ENCODE data around the gene GRIA1. TPM values are rescaled to one million over a fixed set of nuclear protein-coding genes. Genes with fewer than 3 reads are reported as not detected.

GRIA1 gene
- total RNA-seq, 1 donor from 2014 or later = not detected

DNA sequence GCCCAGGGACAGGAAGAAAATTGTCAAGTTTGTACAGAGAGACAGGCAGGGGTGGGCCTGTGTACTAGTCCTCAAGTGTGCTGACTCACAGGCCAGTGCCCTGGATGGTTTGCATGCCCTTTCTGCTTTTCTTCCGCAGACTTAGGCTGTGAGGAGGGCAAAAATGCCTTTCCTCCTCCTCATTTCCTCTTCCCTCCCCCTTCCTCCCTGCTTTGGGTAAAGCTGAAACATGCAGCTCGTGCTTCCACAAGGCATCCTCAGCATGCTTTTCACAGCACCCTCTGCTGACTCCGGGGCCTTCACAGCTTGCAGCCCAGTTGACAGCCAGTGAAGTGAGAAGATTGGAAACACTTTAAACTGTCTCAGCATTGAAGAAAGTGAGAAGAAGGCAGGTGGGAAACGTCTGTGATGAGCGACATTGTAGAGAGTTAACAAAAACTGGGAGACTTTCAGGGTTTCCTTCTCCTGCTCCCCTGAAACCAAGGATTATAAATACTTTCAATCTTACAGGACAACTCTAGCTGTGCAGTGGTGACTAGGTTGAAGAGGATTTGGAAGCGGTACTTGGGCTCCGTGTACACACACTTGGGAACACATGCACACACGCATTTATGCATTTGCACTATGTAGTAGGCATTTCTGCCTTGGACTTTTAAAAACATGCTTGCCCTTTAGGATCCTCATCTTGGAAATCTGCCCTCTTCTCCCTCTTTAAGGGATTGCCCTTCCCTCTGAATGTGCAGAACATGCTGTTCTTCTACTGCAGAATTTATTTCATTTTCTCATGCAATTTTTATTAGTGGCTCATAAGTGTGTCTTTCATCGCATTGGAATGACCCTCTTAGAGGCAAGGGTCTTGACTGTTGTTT is 138.8 kb downstream of the GRIA1 start:
- no peak for DNase-seq (ENCODE audit: missing footprints)
- ATAC-seq = peak; percentile 56
- intact Hi-C loops (cut with DNase I) = no loop called here

DNA sequence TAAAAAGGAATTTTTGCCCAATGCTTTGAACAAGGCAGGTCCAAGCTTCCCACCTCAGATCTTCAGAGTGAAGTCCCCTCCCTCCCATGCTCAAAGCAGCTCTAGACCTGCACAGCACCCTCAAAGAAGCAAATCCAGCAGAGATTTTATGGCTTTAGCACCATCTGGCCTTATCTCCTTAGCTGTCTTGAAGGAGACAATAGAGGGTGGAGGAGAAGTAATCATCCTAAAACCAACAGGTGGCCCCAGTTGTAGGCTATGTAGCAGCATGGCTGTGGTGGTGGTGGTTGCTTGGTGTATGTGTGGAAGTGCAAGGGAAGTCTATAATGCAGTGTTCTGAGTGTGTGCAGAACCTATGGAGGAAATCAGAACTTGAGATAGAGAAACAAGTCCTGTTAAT is 140.1 kb downstream of the GRIA1 start:
- ATAC-seq = no peak

GRCh38 chr5:153632748-153633290 is 142.3 kb downstream of the GRIA1 start:
- DNase-seq (ENCODE audit: missing footprints) (no peak), ATAC-seq (no peak)
- intact Hi-C loops (cut with DNase I) = no loop called here

More for the DNA sequence above, 140.1 kb downstream of the GRIA1 start:
- DNase-seq (ENCODE audit: missing footprints) = no peak
- intact Hi-C loops (cut with DNase I) = no loop called here

DNA sequence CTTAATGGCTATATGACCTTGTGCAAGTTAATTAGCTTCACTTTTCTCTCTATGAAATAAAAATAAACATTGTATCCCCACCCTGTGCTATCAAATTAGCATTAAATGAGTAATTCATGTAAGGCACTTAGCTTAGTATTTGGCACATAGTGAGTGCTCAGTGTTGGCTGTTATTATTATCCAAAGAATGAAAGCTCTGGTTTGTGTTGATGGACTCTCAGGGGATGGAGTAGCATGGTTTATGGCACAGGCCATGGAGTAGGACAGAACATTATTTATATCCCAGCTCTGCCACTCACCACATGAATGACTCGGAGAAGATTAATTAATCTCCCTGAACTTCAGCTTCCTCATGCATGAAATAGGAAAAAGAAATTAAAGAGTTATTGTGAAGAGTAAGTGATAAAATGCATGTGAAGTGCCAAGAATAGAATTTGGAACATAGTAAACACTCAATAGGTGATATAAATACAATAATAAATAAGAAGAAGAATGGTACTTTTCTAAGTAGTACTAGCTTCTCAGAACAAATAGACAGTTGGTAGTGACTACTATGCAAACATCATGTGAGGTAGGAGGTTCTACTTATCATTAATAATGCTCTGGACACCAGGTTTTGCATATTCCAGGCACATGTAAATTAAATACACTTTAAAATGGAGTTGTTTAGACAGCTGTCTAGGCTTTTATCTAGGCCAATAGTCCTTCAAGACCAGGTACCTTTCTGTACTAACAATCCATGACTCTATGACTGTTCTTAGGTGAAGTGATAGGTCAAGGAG is 146.4 kb downstream of the GRIA1 start:
- ATAC-seq (no peak), DNase-seq (ENCODE audit: missing footprints) (no peak)
- intact Hi-C loops (cut with DNase I) = no loop called here

GRCh38 chr5:153640293-153640692 is 149.8 kb downstream of the GRIA1 start:
- DNase-seq (ENCODE audit: missing footprints) = no peak
- peak; percentile 60 for ATAC-seq

DNA sequence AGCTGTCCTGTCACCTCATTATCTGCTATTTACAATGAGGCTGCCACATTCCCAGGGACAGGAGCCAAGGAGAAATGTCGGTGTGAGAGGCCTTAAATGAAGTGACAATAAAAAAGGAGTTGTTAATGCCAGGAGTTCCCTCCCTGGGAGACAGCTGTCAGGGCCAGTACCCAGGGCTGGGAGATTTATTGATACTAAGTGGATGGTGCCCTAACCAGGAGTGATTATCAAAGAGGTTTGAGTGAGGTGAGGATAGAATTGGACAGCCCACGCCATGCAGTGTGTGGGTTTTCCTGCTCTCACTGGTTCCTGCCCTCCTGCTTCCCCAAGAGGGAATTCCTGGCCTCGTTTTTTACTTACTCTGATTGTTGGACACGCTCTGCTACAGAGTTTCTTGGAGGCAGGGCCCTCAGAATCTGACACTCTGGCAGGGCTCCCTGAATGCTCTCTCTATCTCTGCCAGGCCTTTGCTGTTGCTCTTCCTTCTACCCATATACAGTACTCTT is 150.8 kb downstream of the GRIA1 start:
- no peak for DNase-seq (ENCODE audit: missing footprints)
- intact Hi-C loops (cut with DNase I) = no loop called here
- ATAC-seq = peak; percentile 74

More at GRCh38 chr5:153640293-153640692, 149.8 kb downstream of the GRIA1 start:
- intact Hi-C loops (cut with DNase I) = no loop called here

DNA sequence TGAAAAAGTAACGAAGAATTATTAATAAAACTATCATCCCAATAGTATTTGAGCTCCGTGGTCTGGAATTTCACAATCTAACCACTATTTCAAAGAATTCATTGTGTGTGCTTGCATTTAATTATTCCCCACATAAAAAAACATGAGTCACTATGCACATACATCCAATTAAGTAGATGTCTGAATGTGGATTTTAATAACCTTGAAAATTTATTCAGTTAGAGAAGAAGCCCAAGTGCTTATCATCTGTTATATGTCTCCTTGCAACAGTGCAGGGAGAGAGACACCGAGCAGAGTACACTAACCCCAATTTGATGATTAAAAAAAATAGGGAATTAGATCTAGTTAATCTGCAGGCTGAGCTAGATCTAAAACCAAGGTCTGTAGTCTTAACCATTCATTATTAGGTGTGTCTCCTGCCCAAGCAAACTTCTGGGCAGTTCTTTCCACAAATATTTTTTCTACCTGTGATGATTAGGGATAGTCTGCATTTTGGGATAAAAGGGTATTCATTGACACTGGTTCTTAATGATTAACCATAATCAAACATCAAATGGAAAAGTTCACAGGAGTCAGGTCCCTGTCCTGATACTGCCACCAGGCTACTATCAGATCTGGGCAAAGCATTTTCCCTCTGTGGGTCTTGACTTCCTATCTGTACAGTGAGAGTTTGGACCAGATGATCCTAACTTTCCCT is 164.2 kb downstream of the GRIA1 start:
- ATAC-seq = no peak
- no peak for DNase-seq (ENCODE audit: missing footprints)
- intact Hi-C loops (cut with DNase I) = no loop called here

DNA sequence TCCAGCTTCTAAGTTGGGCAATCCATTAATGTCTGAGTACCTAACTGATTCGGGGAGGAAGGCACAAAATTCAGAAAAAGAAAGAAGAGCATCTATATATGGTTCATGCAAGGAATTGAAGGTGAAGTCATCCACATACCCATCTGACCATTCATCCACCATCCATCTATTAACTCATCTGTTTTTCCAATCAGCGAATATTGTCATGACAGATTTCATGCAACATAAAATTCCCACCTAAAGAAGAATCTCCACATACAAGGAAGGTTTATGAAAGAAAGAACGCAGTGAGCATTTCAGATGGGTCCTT is 164.7 kb downstream of the GRIA1 start:
- intact Hi-C loops (cut with DNase I) = no loop called here
- ATAC-seq (no peak), DNase-seq (ENCODE audit: missing footprints) (no peak)

DNA sequence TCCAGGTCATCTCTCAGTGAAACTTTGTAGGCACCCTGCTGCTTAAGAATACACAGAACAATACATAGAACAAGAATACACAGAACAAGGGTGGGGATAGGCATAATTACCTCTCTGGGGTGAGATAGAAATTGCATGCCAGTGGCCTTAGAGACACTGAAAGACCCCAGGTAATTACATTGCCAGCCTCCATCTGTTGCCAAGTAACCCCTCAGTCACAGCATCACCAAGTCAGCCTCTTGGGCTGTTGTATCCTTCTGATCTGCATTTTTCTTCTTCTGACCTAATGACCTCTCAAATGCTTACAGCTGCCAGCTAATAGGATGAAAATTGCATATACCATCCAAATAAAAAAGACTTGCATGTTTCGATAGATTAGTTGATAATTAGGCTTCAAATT is 167.7 kb downstream of the GRIA1 start:
- DNase-seq (ENCODE audit: missing footprints) (no peak), ATAC-seq (no peak)
- intact Hi-C loops (cut with DNase I) = no loop called here

GRCh38 chr5:153658606-153659005 is 168.1 kb downstream of the GRIA1 start:
- ATAC-seq (no peak), DNase-seq (ENCODE audit: missing footprints) (no peak)
- intact Hi-C loops (cut with DNase I) = no loop called here

DNA sequence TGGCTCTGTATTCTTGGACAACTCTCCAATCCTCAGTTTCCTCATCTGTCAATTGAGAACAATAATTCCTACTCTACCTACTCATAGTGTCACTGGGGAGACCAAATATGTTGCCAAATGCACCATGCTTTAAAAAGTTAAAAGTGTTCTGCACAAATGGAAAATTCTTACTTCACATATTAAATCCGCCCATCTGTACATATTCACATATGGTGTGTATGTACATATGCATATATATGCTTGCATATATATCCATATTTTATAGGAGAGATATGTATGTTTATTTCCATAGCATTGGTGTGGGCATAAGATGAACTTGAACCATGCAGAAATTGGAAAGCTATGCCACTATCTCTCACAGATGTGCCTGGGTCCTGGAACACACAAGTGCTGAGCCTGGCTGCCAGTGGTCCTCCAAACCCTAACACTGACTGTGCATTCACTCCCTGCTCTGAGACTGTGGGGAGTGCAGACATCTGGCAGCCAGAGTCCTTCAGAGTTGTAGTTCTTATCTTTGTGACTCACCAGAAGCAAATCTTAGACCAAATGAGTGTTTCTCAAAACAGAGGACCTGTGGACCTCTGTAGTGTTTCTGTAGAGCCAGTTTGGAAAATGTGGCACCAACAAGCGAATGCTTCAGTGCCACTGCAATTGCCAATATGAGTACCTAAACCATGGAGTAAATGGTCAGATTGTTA is 168.7 kb downstream of the GRIA1 start:
- ATAC-seq = no peak
- DNase-seq (ENCODE audit: missing footprints) = no peak
- intact Hi-C loops (cut with DNase I) = no loop called here

DNA sequence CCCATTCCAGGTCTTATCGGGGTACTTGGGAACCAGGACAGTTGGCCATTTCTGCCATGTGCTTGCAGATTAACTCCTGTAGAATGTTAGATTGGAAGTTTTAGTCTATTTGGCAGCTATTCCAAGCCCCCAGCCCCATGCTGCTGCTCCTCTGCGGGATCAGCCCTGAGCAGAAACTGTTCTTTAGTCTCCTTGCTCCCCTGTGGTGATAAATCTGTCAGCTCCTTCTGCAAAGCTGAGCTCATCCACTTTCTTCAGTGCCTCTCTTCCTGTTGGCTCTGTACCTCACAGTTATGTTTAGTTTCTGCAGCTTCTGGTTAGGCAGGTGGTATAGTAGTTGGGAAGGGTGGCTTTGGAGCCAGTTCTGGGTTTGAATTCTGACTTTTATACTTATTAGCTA is 170.4 kb downstream of the GRIA1 start:
- ATAC-seq = no peak

GRCh38 chr5:153661897-153662296 is 171.4 kb downstream of the GRIA1 start:
- intact Hi-C loops (cut with DNase I) = no loop called here
- ATAC-seq = no peak

More for the DNA sequence above, 170.4 kb downstream of the GRIA1 start:
- intact Hi-C loops (cut with DNase I) = no loop called here
- DNase-seq (ENCODE audit: missing footprints) = no peak

DNA sequence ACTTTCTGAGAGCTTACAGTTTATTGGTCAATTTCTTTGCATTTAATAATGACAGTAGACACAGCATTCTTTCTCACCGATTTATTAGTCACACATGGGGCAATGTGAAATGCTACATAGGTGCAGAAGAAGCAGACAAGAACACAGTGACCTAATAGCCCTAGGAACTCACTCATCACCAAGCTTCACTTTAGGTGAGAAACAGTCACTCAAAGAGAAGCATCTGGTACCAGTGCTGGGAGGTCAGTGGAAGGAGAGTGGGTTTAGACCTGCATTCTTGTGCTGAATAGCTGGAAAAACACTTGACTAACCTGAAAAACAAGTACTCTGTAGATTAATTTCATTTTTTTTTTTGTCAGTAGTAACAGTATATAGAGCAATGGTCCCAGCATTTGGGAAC is 179.6 kb downstream of the GRIA1 start:
- no peak for ATAC-seq
- DNase-seq (ENCODE audit: missing footprints) = no peak
- intact Hi-C loops (cut with DNase I) = no loop called here

More at GRCh38 chr5:153661897-153662296, 171.4 kb downstream of the GRIA1 start:
- no peak for DNase-seq (ENCODE audit: missing footprints)

DNA sequence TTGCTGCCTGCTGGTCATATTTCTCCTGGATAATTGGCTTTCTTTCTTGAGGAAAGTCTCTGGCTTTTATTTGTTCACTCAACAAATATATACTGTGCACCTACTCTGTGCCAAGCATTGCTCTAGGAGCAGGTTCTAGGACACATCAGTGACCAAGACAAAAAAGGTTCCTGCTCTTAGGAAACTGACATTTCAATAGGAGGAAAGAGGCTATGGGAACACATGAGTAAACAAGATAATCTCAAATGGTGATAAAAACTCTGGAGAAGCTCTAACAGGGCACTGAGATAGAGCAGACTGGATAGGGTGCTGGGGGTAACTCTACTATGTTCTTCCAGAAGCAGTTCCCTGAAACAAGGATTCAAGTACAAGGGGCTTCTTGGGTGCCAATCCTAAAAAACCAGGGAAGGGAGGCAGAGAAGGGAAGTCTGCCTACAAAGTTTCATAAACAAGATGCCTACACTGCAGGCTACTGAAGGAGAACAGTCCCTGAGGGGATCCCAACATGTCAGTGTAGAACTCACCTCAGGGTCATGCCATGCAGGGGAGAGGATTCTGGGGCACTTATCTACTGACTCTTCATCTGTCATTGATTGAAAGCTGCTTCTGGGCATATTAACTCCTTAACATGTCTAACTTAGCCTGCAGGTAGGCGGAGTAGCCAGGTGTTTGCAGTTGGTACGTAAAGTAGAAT is 181.3 kb downstream of the GRIA1 start:
- ATAC-seq (no peak), DNase-seq (ENCODE audit: missing footprints) (no peak)
- intact Hi-C loops (cut with DNase I) = no loop called here

DNA sequence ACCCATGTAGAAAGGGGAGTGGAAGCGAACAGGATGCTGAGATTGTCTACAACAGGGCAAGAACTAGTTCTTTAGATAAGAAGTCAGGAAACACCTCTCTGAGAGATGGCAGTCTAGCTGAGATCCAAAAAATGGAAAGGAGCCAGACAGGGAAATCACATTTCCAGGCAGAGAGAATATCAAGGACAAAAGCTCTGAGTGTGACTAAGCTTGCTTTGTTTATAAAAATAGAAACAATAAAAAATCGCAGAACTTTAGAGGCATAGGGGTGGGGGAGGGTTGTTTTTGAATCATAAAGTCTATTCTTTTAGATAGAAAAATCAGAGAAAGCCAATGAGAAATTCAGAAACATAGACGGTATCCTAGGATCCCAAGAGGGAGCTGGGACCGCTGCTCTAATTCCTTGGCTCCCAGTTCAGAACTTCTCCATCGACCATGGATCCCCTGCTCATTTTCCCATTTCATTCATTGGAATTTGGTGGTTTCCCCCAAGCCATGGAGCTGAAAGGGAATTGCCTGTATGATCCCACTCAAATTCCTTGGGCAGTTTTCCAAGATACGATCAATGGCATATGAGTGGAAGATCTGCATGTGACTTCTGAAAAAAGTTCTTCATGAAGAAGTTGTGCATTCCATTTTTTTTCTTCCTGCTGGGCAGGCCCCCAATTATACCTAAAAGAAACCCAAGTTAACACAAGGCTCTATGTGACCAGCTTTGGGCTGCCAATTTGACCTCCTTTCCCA is 182.0 kb downstream of the GRIA1 start:
- intact Hi-C loops (cut with DNase I) = no loop called here
- no peak for DNase-seq (ENCODE audit: missing footprints)
- ATAC-seq = peak; percentile 31

DNA sequence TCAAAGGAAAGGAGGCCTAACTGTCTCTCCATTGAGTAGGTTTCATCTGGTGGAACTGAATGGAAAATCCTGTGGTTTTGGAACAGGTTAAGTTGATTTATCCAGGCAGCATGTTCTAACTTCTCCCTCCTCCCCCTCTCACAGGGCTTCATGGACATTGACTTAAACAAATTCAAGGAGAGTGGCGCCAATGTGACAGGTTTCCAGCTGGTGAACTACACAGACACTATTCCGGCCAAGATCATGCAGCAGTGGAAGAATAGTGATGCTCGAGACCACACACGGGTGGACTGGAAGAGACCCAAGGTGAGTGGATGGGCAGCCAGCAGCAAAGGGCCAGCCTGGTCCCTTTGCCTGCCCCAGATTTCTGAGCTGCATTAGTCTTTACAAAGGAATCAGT is 183.9 kb downstream of the GRIA1 start:
- ATAC-seq (no peak), DNase-seq (ENCODE audit: missing footprints) (no peak)
- intact Hi-C loops (cut with DNase I) = no loop called here
